ENCODE measurements around the gene EYA2.

The EYA2 gene

DNA sequence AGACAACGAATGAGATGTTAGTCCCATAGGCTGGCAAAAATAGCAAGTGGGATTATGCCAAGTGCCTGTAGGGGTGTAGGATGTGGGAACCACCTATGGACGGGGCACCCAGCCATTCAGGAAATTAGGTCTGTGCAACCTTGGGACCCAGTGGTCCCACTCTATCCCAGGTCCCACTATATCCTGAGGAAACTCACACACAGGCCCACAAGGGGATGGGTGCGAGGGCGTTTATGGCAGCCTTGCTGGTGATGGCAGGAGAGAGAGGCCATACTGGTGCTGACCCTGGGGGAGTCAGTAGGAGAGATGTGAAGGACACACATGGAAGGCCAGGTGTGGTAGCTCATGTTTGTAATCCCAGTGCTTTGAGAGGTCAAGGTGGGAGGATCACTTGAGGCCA is 163.6 kb downstream of the EYA2 start:
- peak overlapping the region; percentile 4; the same call in 1 of the 2 replicates for H3K27ac ChIP-seq
- TF ChIP-seq, protein P1, sequence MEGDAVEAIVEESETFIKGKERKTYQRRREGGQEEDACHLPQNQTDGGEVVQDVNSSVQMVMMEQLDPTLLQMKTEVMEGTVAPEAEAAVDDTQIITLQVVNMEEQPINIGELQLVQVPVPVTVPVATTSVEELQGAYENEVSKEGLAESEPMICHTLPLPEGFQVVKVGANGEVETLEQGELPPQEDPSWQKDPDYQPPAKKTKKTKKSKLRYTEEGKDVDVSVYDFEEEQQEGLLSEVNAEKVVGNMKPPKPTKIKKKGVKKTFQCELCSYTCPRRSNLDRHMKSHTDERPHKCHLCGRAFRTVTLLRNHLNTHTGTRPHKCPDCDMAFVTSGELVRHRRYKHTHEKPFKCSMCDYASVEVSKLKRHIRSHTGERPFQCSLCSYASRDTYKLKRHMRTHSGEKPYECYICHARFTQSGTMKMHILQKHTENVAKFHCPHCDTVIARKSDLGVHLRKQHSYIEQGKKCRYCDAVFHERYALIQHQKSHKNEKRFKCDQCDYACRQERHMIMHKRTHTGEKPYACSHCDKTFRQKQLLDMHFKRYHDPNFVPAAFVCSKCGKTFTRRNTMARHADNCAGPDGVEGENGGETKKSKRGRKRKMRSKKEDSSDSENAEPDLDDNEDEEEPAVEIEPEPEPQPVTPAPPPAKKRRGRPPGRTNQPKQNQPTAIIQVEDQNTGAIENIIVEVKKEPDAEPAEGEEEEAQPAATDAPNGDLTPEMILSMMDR (conservative IDR thresholded peaks at IDR 0.05): no peak
- no peak for TF ChIP-seq ZFX (IDR thresholded peaks at IDR 0.05)

DNA sequence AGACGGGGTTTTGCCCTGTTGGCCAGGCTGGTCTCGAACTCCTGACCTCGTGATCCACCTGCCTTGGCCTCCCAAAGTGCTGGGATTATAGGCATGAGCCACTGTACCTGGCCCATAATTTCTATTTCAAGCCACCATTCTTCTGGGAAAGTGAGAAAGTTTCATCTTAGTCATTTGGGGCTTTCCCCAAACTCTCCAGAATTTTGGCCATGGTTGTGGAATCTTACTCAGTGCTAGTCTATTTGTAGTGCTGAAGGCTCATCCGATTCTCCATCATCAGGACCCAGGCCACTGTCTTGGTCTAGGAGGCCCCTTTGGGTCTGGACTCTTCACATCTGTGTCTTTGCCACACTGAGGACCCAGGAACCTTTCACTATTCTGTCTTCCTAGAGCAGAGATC is 164.9 kb downstream of the EYA2 start:
- TF ChIP-seq, protein P1 (conservative IDR thresholded peaks at IDR 0.05): no peak
- no peak for TF ChIP-seq ZFX (IDR thresholded peaks at IDR 0.05)
- no peak overlapping the region for H3K27ac ChIP-seq

DNA sequence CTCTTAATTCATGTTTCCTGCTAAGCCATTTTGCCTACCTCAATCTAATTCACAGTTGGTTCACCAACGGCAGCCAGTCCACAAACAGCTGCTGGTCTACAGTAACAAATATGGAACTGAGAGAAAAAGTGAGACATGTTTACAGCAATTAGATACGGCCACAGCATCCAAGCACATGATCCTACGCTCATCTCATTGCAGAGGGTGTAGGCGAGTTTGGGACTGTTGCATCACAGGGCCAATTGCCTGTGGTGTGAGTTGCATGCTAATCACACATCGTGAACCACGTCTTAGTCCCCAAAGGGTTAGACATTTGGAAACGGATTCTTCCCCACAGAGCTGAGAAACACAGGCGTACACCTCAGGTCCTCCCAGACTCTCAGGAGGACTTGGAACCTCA is 166.9 kb downstream of the EYA2 start:
- TF ChIP-seq, protein P1 (conservative IDR thresholded peaks at IDR 0.05): no peak
- TF ChIP-seq ZFX (IDR thresholded peaks at IDR 0.05): no peak
- H3K27ac ChIP-seq: no peak overlapping the region

DNA sequence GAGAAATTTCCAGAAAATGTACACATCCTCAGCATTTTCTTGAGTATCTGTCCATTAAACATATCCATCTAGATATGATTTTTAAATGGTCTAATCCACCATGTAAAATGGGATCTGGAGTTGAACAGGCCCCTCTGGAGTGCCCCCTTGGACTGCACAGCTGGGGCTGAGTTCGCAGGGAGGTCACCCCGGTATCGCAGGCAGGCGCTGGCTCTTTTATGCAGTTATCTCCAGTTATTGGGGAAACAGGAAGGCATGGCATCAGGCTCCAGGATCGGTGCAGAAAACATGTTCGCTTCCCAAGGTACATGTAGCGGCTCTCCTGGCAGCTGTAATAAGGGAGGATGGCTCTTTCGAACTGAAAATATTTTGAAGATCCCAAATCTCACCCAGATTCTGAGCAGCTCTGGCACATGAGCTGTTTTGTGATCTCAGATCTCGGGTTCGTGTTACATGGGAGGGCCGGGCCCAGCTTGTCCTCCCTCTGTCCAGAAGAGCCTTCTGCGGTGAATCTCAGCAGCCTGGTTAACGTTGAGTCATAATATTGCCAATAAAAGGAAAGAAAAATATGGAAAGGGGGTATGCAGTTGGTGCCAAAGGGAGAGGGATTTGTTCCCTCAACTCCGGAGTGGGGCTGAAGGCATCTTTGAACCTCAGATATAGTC is 167.7 kb downstream of the EYA2 start:
- TF ChIP-seq ZFX (IDR thresholded peaks at IDR 0.05): no peak
- TF ChIP-seq, protein P1 (conservative IDR thresholded peaks at IDR 0.05): no peak
- no peak overlapping the region for H3K27ac ChIP-seq

DNA sequence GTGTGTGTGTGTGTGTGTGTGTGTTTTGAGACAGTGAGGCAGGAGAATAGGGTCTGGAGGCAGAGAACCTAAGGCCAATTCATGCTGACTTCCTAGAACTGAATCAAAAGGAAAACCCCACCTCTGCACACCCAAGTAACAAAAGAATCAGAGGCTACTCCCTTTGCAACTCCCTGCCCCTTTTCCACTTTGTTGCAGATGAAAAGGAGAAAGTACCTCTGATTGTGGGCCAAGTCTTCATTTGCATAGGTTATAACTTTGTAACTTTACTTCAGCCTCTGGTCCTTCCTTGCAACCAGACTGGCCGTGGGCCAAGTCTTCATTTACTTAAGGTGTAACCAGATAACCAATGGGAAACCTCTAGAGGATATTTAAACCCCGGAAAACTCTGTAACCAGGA is 168.8 kb downstream of the EYA2 start:
- TF ChIP-seq ZFX (IDR thresholded peaks at IDR 0.05): no peak
- TF ChIP-seq, protein P1 (conservative IDR thresholded peaks at IDR 0.05): no peak
- no peak overlapping the region for H3K27ac ChIP-seq

DNA sequence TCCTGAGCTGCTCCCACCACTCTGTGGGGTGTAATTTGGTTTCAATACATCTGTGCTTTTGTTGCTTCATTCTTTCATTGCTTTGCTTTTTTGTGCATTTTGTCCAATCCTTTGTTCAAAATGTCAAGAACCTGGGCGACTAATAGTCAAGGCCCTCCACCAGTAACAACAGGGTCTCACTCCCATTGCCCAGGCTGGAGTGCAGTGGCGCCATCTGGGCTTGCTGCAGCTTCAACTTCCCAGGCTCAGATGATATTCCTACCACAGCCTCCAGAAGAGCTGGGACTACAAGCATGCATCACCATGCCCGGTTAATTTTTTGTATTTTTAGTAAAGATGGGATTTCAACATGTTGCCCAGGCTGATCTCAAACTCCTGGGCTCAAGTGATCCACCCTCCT is 169.2 kb downstream of the EYA2 start:
- TF ChIP-seq, protein P1 (conservative IDR thresholded peaks at IDR 0.05): no peak
- TF ChIP-seq ZFX (IDR thresholded peaks at IDR 0.05): no peak
- H3K27ac ChIP-seq: no peak overlapping the region

DNA sequence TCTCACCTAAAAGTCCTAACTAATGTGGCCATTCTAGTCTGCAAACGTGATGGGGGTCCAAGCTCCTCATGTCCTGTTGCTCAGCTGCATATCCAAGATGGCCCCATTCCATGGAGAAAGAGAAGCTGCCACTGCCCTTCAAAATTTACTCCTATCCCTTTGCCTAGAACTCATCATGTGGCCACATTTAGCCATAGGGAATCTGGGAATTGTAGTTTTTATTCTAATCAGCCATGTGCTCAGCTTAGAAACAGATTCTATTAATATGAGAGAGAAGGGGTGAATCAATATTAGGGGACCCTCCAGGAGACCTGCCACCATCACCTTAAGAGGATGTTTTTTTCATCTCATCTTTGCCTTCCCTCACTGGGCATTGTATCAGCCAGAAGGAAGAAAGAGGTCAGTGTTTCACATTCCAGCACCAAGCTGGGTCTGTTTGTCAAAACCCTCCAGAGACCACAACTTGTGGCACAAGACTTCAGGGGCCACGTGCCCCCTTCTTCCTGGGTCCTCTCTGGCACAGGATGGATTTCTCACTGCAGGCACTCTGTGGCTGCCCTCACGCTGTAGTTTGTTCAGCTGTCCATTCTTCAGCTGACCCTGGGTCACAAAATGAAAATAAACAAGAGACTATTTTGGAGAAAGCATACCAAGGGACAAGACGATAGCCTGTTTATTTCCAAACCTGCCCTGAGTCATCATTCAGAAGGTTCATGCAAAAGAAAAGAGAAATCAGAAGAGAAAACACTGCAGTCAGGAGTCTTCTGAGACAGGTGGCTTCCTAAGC is 172.0 kb downstream of the EYA2 start:
- TF ChIP-seq, protein P1 (conservative IDR thresholded peaks at IDR 0.05): no peak
- no peak for TF ChIP-seq ZFX (IDR thresholded peaks at IDR 0.05)

More for the DNA sequence above, 172.0 kb downstream of the EYA2 start:
- no peak overlapping the region for H3K27ac ChIP-seq

All from C4-2B (cell line).